GM12875 (cell line): Measurements from ENCODE around the gene PDZRN3.
"Not testable (repeated sequence)": the region's sequence is repeated elsewhere in the genome, so short reads cannot be mapped to it uniquely, and the experiment has no call there.

Experiments
- H3K4me3 ChIP-seq: one replicate; pipeline ENCODE4 v1.5.1; 2011; ENCODE audit warnings: low read depth, low read length, control low read depth
- CTCF ChIP-seq: IDR thresholded peaks from 2 replicates; pipeline ENCODE4 v1.5.1; 2011; ENCODE audit warnings: low read depth, mild to moderate bottlenecking, control low read depth, inconsistent platforms, low read length, moderate library complexity, borderline replicate concordance; ENCODE audit not compliant: insufficient read depth

The PDZRN3 gene

GRCh38 chr3:73469331-73469730 lies 155.4 kb downstream of the PDZRN3 start:
- TF ChIP-seq CTCF: no peak
- no peak overlapping the region for H3K4me3 ChIP-seq

- no peak for TF ChIP-seq CTCF
- H3K4me3 ChIP-seq: no peak overlapping the region
These were observed 157.5 kb downstream of the PDZRN3 start for GRCh38 chr3:73467211-73467610.

GRCh38 chr3:73465926-73466325 lies 158.8 kb downstream of the PDZRN3 start:
- H3K4me3 ChIP-seq: no peak overlapping the region
- TF ChIP-seq CTCF: no peak

- H3K4me3 ChIP-seq: not testable (repeated sequence)
These were observed 160.6 kb downstream of the PDZRN3 start for GRCh38 chr3:73464126-73464525.

- TF ChIP-seq CTCF: no peak
- no peak overlapping the region for H3K4me3 ChIP-seq
These were observed 163.2 kb downstream of the PDZRN3 start for GRCh38 chr3:73461547-73461946.

GRCh38 chr3:73459711-73460110 lies 165.0 kb downstream of the PDZRN3 start:
- H3K4me3 ChIP-seq: no peak overlapping the region
- no peak for TF ChIP-seq CTCF

GRCh38 chr3:73453666-73454065 lies 171.1 kb downstream of the PDZRN3 start:
- H3K4me3 ChIP-seq: no peak overlapping the region
- TF ChIP-seq CTCF: no peak

- no peak for TF ChIP-seq CTCF
- H3K4me3 ChIP-seq: no peak overlapping the region
These were observed 172.0 kb downstream of the PDZRN3 start for GRCh38 chr3:73452729-73453128.
